GM21526 (cell line): ENCODE results near the gene SLCO1A2.

ENCODE experiments used
- ATAC-seq: cut with Tn5 transposase; IDR thresholded peaks from one replicate; pipeline ENCODE4 v1.9.1; 2021; ENCODE audit warnings: moderate library complexity; ENCODE audit not compliant: unreplicated experiment, low FRiP score

SLCO1A2 gene

GRCh38 chr12:21336656-21337055 is 1.9 kb upstream of the SLCO1A2 start:
- ATAC-seq = no peak

- no peak for ATAC-seq
Measured at GRCh38 chr12:21330682-21331253, 3.9 kb downstream of the SLCO1A2 start.

DNA sequence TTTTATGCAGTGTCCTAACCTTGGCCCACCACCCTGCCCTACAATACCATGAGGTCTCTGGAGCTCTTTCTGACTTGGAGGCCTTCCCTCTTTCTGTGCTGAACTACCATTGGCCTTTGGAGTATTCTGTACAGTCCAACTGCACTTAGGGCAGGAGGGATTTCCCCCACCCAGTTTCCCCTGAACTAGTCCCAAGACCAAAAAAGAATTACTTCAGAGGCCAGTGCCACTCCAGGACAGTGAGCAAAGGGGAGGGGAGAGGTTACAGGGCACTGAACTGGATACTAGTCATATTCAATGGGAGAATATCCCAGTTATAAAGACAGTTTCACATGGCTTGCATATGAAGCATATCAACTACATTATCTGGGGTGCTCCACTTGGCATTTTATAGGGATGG is 6.1 kb downstream of the SLCO1A2 start:
- no peak for ATAC-seq

DNA sequence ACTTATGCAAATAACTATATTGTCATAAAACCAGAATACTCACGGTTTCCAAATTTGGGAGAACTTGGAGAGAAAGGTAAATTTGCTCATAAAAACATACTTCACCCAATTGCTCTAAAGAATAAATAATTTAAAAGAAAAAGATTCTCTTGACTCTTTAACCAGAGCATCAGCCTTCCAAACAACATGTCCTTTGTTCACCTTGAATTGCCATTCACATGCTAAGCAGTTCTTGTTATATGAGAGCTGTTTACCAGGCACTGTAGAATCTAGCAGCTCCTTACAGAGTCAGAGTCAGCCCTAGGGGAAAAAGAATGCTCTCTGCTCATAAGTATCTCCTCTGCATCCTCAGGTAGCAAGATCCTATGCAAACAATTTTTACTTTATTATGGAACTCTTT is 10.2 kb downstream of the SLCO1A2 start:
- ATAC-seq = no peak

DNA sequence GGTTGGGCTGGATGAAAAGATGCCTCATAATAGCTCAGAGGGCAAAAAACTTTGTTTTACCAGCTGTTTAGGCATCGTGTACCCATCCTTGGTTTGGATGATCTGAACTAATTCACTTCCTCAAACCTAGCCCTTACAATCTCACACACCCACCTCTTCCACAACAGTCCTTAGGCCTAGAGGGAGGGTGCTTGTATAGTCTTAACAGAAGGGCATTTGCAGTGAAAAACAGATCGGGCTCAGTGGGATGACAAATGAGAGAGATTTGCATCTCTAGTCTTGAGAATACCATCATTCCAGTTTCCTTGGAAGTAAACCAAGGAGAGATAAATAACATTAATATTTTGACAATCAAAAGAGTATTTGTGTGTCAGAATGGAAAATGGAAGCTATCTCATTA is 11.0 kb downstream of the SLCO1A2 start:
- no peak for ATAC-seq

DNA sequence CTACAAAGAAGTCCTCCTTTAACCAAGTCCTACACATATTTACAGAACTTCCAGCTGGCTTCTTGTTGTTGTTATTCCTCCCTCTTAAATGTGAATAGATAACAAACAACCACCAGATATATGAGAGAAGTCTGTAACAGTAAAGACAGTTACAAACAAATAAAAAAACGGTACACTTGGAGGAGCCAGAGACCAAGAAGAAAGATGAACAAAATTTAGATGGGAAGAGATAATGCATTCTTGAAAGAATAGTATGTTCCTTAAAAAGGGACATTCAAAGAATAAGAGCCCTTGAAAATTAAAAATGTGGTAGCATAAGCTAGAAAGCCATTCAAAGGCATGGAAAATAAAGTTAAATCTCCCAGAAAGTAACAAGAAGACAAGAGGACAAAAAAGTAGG is 25.9 kb downstream of the SLCO1A2 start:
- ATAC-seq = no peak

- no peak for ATAC-seq
Measured at GRCh38 chr12:21305661-21306060, 29.1 kb downstream of the SLCO1A2 start.

DNA sequence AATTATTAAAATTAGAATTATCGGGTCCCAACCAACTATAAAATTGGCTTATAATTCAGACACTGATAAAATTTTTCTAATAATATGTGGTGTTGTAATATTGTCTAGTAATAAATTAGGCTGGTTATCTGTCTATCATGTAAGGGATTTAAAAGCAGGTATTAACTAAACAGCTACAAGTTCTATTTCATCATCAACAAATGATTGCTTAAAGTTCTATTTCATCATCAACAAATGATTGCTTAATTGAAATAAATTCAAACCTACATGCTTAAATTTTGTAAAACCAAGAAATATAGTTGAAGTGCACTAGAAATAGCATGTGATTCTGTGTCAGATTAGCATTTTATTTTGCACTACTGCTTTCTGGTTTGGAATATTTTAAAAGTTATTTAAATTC is 34.1 kb downstream of the SLCO1A2 start:
- ATAC-seq = no peak

DNA sequence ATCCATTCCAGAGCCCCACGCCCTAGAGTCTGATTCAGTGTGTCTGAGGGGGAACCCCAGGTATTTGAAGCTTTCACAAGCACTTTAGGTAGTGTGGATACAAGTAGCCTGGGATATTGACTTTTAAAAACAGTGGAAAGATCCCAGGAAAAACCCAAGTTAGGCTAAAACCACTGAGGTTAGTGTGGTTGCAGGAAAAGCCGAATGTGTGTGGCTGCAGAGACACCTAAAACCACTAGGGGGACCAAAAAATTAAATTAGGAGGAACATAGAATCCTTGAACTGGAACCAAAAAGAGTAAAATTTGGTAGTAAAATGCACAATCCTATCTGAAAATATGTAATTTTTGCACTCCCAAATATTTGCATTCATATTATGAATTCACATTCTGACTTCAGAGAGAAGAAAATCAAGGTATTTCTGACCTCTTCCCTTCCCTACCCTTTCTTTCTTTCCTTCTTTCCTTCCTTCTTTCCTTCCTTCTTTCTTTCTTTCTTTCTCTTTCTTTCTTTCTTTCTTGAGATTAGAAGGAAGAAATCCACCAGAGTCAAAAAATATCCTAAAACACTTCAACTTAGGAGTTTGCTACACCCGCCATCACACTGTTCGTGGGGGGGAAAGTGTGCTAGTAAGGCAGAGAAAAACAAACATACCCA is 37.8 kb downstream of the SLCO1A2 start:
- ATAC-seq = peak; percentile 70

GRCh38 chr12:21296348-21296747 is 38.4 kb downstream of the SLCO1A2 start:
- no peak for ATAC-seq

GRCh38 chr12:21294176-21294575 is 40.5 kb downstream of the SLCO1A2 start:
- no peak for ATAC-seq

DNA sequence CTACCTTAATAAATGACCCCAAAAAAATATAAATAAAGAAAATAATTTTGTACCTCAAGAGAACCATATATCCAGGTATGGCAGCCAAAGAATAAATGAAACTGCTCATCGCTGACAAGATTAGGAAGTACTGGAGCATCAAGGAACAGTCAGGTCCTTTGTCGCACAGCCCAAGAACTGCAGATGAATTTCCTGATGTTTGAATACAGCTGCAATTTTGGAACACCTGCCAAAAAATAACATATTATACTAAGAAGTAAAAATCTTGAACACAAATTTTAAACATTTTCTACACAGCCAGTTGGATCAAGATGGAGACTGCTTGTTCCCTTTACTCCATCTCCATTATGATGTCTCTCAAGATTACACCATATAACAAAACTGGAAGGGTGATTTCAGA is 42.6 kb downstream of the SLCO1A2 start:
- no peak for ATAC-seq

DNA sequence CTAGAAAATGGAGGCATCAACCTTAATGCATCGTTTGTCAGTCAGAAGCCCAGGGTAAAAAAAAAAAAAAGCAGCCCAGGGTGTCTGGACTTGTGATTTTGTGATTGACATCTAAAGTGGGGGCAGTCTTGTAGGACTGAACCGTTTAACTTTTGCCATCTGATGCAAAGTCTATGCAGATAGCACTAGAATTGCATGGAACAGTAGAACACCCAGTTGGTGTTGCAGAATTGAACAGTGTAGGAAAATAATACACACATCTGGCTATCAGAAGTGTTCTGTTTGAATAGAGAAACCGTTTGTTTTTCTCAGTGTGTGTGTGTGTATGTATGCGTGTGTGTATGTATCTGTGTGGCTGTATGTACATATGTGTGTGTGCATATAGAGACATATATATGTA is 45.0 kb downstream of the SLCO1A2 start:
- no peak for ATAC-seq

DNA sequence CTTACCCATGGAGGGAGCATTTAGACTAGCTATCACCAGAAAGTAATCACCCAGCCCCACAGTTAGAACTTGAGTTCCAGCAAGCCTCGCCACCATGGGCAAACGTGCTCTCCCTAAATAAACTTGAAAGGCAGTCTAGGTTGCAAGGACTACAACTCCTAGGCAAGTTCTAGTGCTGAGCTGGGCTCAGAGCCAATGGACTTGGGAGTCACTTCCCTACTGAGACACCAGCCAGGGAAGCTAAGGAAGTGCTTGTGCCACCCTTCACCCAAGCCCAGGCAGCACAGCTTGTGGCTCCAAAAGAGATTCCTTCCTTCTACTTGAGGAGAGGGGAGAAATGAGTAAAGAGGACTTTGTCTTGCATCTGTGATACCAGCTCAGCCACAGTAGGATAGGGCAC is 57.9 kb downstream of the SLCO1A2 start:
- no peak for ATAC-seq

DNA sequence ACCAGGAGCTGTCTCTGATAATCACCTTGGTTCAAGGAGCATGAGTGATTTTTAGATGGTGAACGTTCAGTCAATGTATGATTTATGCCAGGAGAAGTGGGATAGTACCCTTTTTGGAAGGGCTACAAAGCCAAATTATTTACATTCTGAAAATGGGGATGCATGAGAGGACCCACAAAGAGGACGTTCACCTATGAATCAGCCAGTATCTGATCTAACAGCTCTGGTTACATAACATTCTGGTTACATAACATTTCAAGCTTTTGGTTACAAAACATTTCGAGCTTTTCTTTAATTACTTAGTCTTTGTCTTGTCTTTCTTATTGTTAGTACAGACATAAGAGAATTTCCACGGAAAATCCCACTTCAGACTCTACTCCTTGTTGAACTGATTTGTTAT is 68.8 kb downstream of the SLCO1A2 start:
- no peak for ATAC-seq

DNA sequence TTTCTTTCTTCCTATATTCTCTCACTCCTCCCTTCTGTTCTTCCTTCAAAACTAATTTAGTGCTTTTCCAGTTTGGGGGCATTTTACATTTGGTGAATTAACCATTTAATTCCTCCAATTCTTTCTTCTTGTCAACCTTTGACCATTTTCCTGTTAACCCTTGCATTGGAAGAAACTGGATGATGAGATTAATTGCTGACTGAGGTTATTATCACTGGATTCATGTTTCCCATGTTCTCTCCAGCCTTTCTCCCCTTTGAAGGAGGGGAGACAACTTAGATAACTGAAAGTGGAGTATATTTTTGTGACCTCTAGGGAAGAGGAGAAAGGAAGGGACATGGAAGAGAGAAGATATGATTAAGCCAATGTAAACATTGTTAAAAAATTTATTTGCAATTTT is 70.5 kb downstream of the SLCO1A2 start:
- no peak for ATAC-seq

DNA sequence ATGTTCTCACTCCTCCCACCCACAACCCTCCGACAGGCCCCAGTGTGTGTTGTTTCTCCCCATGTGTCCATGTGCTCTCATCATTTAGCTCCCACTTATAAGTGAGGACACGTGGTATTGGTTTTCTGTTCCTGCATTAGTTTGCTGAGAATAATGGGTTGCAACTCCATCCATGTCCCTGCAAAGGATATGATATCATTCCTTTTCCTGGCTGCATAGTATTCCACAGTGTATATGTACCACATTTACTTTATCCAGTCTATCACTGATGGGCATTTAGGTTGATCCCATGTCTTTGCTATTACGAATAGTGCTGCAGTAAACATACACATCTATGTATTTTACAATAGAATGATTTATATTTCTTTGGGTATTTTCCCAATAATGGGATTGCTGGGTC is 77.5 kb downstream of the SLCO1A2 start:
- ATAC-seq = no peak

DNA sequence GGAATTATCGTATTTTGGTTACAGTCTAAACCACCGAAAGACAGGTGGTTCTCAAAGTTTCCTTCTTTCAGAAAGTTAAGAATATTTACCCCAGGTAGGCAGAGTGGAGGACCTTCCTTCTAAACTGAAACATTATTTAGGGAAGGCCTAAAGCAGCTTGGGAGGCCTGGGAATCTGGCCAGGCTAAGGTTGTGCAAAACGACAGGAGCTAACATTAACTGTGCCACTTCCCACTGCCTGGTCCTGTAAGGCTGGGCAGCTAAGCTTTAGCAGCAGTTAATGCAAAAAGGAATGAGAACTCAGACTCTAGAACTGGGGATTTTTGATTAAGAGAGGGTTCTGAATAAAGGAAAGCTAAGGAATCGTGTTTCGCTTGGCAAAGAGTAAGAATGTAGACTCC is 82.6 kb downstream of the SLCO1A2 start:
- no peak for ATAC-seq

GRCh38 chr12:21248679-21249078 is 86.0 kb downstream of the SLCO1A2 start:
- ATAC-seq = no peak

DNA sequence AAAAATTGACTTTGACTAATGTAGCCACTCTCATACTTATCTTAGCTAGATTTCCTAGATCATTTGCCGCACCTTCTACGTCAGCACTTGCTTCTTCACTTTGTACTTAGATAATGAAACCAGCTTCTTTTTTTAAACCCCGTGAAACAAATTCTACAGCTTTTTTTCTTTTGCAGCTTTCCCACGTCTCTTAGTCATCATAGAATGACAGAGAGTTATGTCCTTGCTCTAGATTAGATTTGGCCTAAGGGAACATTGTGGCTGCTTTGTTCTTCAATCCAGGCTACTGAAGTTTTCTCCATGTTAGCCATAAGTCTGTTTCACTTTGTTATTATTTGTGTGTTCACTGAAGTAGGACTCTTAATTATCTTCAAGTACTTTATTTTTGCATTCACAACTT is 94.9 kb downstream of the SLCO1A2 start:
- ATAC-seq = no peak

- no peak for ATAC-seq
Measured at GRCh38 chr12:21234395-21234794, 100.3 kb downstream of the SLCO1A2 start.

GRCh38 chr12:21223930-21224329 is 110.8 kb downstream of the SLCO1A2 start:
- ATAC-seq = no peak

GRCh38 chr12:21221778-21222177 is 112.9 kb downstream of the SLCO1A2 start:
- ATAC-seq = no peak
